Measurements from ENCODE around the gene FADS2.

Gene FADS2

GRCh38 chr11:61840371-61840770, 12.3 kb downstream of the FADS2 start:
- peaks cover 5% of the 10 kb centered on the region for H3K27me3 Mint-ChIP-seq
- ATAC-seq (ENCODE audit: low read depth) (no peak), DNase-seq (ENCODE audit: low spot score in 2 of 2) (no peak)
- no peaks in the 10 kb centered on the region for H3K9me3 Mint-ChIP-seq
- H3K36me3 Mint-ChIP-seq = no peaks in the 10 kb centered on the region
- no peak overlapping the region for H3K4me3 Mint-ChIP-seq
- H3K27ac Mint-ChIP-seq = no peak overlapping the region
- no peaks in the 10 kb centered on the region for H3K4me1 Mint-ChIP-seq

- Mint-ChIP-seq H3K27me3 (peaks cover 5% of the 10 kb centered on the region), H3K27ac (no peak overlapping the region), H3K9me3 (no peaks in the 10 kb centered on the region), H3K4me1 (no peaks in the 10 kb centered on the region), H3K36me3 (no peaks in the 10 kb centered on the region), H3K4me3 (no peak overlapping the region)
- DNase-seq (ENCODE audit: low spot score in 2 of 2) (no peak), ATAC-seq (ENCODE audit: low read depth) (no peak)
Observed at GRCh38 chr11:61841636-61842527, 13.8 kb downstream of the FADS2 start.

GRCh38 chr11:61842528-61842820, 14.4 kb downstream of the FADS2 start:
- Mint-ChIP-seq H3K36me3 (no peaks in the 10 kb centered on the region), H3K4me1 (no peaks in the 10 kb centered on the region), H3K4me3 (no peak overlapping the region), H3K27ac (no peak overlapping the region), H3K9me3 (no peaks in the 10 kb centered on the region), H3K27me3 (peaks cover 7% of the 10 kb centered on the region)
- ATAC-seq (ENCODE audit: low read depth) (no peak), DNase-seq (ENCODE audit: low spot score in 2 of 2) (no peak)

- no peaks in the 10 kb centered on the region for H3K36me3 Mint-ChIP-seq
- no peak overlapping the region for H3K4me3 Mint-ChIP-seq
- H3K9me3 Mint-ChIP-seq = no peaks in the 10 kb centered on the region
- H3K27me3 Mint-ChIP-seq = peaks cover 2% of the 10 kb centered on the region
- H3K27ac Mint-ChIP-seq = no peak overlapping the region
- ATAC-seq (ENCODE audit: low read depth) (no peak), DNase-seq (ENCODE audit: low spot score in 2 of 2) (no peak)
- no peaks in the 10 kb centered on the region for H3K4me1 Mint-ChIP-seq
Observed at GRCh38 chr11:61844909-61845565, 16.9 kb downstream of the FADS2 start.

GRCh38 chr11:61846362-61847020, 18.4 kb downstream of the FADS2 start:
- DNase-seq (ENCODE audit: low spot score in 2 of 2) (no peak), ATAC-seq (ENCODE audit: low read depth) (no peak)
- H3K4me3 Mint-ChIP-seq = no peak overlapping the region
- no peaks in the 10 kb centered on the region for H3K4me1 Mint-ChIP-seq
- no peaks in the 10 kb centered on the region for H3K9me3 Mint-ChIP-seq
- peaks cover 2% of the 10 kb centered on the region for H3K27me3 Mint-ChIP-seq
- H3K27ac Mint-ChIP-seq = no peak overlapping the region
- no peaks in the 10 kb centered on the region for H3K36me3 Mint-ChIP-seq

- Mint-ChIP-seq H3K36me3 (no peaks in the 10 kb centered on the region), H3K4me3 (no peak overlapping the region), H3K27ac (no peak overlapping the region)
Observed at GRCh38 chr11:61847914-61848581, 19.9 kb downstream of the FADS2 start.

GRCh38 chr11:61848631-61849030, 20.5 kb downstream of the FADS2 start:
- no peaks in the 10 kb centered on the region for H3K9me3 Mint-ChIP-seq
- no peak for ATAC-seq (ENCODE audit: low read depth)
- no peak overlapping the region for H3K4me3 Mint-ChIP-seq
- H3K4me1 Mint-ChIP-seq = no peaks in the 10 kb centered on the region
- H3K27ac Mint-ChIP-seq = no peak overlapping the region
- no peaks in the 10 kb centered on the region for H3K36me3 Mint-ChIP-seq
- H3K27me3 Mint-ChIP-seq = peaks cover 3% of the 10 kb centered on the region
- DNase-seq (ENCODE audit: low spot score in 2 of 2) = no peak

More at GRCh38 chr11:61847914-61848581, 19.9 kb downstream of the FADS2 start:
- ATAC-seq (ENCODE audit: low read depth) = no peak
- peaks cover 2% of the 10 kb centered on the region for H3K27me3 Mint-ChIP-seq
- DNase-seq (ENCODE audit: low spot score in 2 of 2) = no peak
- H3K4me1 Mint-ChIP-seq = no peaks in the 10 kb centered on the region
- H3K9me3 Mint-ChIP-seq = no peaks in the 10 kb centered on the region

- Mint-ChIP-seq H3K27me3 (peaks cover 3% of the 10 kb centered on the region), H3K9me3 (no peaks in the 10 kb centered on the region), H3K27ac (no peak overlapping the region), H3K4me3 (no peak overlapping the region), H3K36me3 (no peaks in the 10 kb centered on the region), H3K4me1 (no peaks in the 10 kb centered on the region)
- DNase-seq (ENCODE audit: low spot score in 2 of 2) (no peak), ATAC-seq (ENCODE audit: low read depth) (no peak)
Observed at GRCh38 chr11:61850687-61851086, 22.6 kb downstream of the FADS2 start.

- H3K36me3 Mint-ChIP-seq = no peaks in the 10 kb centered on the region
- no peaks in the 10 kb centered on the region for H3K4me1 Mint-ChIP-seq
- H3K4me3 Mint-ChIP-seq = no peak overlapping the region
- no peak for DNase-seq (ENCODE audit: low spot score in 2 of 2)
- peaks cover 3% of the 10 kb centered on the region for H3K27me3 Mint-ChIP-seq
- ATAC-seq (ENCODE audit: low read depth) = no peak
- no peaks in the 10 kb centered on the region for H3K9me3 Mint-ChIP-seq
- no peak overlapping the region for H3K27ac Mint-ChIP-seq
Observed at GRCh38 chr11:61851113-61851899, 23.2 kb downstream of the FADS2 start.

- Mint-ChIP-seq H3K27ac (no peak overlapping the region), H3K4me1 (no peaks in the 10 kb centered on the region), H3K27me3 (peaks cover 3% of the 10 kb centered on the region), H3K9me3 (no peaks in the 10 kb centered on the region), H3K36me3 (no peaks in the 10 kb centered on the region), H3K4me3 (no peak overlapping the region)
- ATAC-seq (ENCODE audit: low read depth) (no peak), DNase-seq (ENCODE audit: low spot score in 2 of 2) (no peak)
Observed at GRCh38 chr11:61851900-61852295, 23.8 kb downstream of the FADS2 start.

GRCh38 chr11:61853698-61854169, 25.6 kb downstream of the FADS2 start:
- H3K4me3 Mint-ChIP-seq = no peak overlapping the region
- no peaks in the 10 kb centered on the region for H3K36me3 Mint-ChIP-seq

GRCh38 chr11:61854206-61854895, 26.3 kb downstream of the FADS2 start:
- no peaks in the 10 kb centered on the region for H3K4me1 Mint-ChIP-seq
- H3K27ac Mint-ChIP-seq = no peak overlapping the region
- H3K27me3 Mint-ChIP-seq = peaks cover 1% of the 10 kb centered on the region
- H3K4me3 Mint-ChIP-seq = no peak overlapping the region
- no peaks in the 10 kb centered on the region for H3K36me3 Mint-ChIP-seq
- ATAC-seq (ENCODE audit: low read depth) (no peak), DNase-seq (ENCODE audit: low spot score in 2 of 2) (no peak)
- H3K9me3 Mint-ChIP-seq = no peaks in the 10 kb centered on the region

More at GRCh38 chr11:61853698-61854169, 25.6 kb downstream of the FADS2 start:
- Mint-ChIP-seq H3K4me1 (no peaks in the 10 kb centered on the region), H3K27ac (no peak overlapping the region), H3K9me3 (no peaks in the 10 kb centered on the region), H3K27me3 (peaks cover 1% of the 10 kb centered on the region)
- ATAC-seq (ENCODE audit: low read depth) (no peak), DNase-seq (ENCODE audit: low spot score in 2 of 2) (no peak)
